GM12874 (cell line): ENCODE results near the gene DLG2.

Source experiments
- TF ChIP-seq, protein P1 (sequence below): IDR thresholded peaks from 2 replicates; pipeline ENCODE4 v1.5.1; 2011; ENCODE audit warnings: low read depth, mild to moderate bottlenecking, control low read depth, low read length, moderate library complexity; ENCODE audit not compliant: insufficient read depth

Gene DLG2

DNA sequence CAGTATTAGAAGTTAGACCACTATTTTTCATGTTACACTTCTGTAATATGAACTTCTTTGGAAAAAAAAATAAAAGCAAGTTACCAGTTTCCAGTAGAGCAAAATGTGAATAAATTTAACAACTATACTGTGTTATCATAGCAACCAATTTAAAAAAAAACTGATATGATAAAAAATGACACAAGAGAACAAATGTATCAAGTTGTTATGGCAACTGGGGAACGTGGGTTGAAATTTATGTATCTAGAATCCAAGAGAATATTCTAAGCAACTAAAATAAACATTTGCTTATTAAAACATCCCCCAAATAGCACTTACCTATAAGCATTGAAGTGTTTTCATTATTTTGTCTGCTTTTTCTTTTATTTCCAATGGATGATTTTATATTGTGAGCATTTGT is 442.4 kb downstream of the DLG2 start:
- TF ChIP-seq, protein P1, sequence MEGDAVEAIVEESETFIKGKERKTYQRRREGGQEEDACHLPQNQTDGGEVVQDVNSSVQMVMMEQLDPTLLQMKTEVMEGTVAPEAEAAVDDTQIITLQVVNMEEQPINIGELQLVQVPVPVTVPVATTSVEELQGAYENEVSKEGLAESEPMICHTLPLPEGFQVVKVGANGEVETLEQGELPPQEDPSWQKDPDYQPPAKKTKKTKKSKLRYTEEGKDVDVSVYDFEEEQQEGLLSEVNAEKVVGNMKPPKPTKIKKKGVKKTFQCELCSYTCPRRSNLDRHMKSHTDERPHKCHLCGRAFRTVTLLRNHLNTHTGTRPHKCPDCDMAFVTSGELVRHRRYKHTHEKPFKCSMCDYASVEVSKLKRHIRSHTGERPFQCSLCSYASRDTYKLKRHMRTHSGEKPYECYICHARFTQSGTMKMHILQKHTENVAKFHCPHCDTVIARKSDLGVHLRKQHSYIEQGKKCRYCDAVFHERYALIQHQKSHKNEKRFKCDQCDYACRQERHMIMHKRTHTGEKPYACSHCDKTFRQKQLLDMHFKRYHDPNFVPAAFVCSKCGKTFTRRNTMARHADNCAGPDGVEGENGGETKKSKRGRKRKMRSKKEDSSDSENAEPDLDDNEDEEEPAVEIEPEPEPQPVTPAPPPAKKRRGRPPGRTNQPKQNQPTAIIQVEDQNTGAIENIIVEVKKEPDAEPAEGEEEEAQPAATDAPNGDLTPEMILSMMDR, result no peak

DNA sequence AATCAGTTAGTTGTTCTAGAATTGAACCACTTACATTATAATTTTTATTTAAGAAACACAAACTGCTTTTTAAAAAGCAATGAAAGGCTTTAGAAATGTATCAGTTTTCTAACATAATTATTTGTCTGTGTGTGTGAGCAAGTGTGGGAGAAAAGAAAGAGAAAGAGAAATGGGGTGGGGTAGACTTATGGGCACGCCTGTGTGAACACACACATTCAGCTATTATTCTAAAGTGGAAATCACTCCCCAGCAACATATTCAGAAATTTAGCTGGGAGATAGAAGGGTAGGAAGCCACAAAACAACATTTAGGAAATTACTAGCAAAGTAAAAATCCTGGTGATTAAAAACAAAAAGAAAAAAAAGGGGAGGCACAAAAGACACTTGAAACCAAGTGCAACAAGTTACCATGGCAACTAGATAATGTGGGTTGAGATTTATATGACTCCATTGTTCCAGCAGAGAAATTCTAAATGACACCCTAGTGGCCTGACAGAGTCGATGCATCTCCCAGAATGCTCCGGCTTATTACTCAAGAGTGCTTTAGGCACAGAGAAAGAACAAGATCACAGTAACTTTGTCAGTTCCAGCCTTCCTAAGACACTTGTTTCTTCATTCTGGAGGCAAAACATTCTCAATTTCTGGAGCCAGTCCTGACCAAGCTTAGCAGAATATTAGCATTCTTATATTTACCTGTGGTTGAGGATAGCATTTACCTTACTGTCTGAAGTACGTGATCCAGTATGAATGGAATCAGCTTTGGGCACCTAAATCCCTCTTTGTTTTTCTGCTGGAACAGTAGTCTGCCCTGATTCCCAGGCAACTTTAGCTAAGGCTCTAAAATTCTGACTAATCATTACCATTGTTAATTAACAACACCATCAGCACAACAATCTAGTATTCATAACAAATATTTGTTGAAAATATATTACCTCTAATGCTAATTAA is 444.4 kb downstream of the DLG2 start:
- TF ChIP-seq, protein P1, result peak; percentile 45; the same call in 1 of the 2 replicates

DNA sequence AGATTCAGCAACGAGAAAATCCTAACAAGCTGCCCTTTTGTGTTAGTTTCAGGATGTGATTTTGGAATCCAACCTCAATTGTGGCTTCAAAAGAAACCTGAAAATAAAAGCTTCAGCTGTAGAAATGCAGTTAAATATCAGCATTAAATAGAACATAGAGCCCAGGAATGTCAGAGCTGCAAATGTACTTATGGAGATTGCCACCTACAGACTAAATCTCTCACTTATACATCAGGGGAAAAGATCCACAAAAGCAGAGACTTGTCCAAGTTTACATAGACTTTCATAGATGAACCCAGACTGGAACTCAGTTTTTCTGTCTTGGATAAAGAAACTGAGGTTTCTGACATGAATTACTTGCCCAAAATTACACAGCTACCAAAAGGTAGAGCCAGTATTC is 446.6 kb downstream of the DLG2 start:
- TF ChIP-seq, protein P1, result no peak

DNA sequence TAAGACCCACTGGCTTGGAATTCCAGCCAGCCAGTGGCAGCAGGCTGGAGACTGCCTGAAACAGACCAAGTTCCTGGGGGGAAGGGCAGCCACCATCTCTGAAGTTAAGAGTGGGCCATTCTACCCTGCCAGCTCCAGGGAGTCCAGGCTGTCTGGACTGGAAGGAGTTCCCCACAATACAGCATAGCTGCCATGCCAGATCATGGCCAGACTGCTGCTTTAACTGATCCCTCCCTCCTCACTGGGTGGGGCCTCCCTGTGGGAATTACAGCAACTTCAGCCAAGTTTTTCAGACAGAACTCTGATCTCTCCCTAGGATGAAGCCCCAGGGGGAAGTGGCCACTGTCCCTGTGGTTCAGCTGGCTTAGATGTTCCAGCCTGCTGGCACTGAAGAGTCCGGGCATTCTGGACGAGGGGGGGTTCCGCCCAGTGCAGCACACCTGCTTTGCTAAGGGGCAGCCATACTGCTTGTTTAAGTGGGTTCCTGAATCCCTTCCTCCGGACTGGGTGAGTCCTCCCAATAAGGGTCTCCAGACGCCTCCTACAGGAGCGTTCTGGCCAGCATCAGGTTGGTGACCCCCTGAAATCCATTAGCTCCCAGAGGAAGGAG is 455.4 kb downstream of the DLG2 start:
- TF ChIP-seq, protein P1, result no peak

DNA sequence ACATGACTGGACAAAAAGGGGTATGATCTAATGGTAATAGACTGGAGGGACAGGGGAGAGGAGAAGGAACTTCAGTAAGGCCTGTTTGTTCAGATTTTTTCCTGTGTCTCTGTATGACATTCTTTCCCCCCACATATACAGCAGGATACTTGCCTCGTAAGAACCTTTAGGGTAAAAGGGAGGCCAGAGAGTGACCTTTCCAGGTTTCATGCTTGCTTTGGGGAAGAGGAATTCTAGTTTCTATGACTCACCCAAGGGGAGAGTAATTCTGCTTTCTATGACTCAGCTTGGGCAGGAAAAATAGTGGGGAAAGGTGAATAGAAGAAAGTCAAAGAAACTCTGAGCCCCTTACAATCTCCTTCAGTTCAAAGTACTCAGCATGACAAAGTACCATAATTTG is 457.0 kb downstream of the DLG2 start:
- TF ChIP-seq, protein P1, result no peak

DNA sequence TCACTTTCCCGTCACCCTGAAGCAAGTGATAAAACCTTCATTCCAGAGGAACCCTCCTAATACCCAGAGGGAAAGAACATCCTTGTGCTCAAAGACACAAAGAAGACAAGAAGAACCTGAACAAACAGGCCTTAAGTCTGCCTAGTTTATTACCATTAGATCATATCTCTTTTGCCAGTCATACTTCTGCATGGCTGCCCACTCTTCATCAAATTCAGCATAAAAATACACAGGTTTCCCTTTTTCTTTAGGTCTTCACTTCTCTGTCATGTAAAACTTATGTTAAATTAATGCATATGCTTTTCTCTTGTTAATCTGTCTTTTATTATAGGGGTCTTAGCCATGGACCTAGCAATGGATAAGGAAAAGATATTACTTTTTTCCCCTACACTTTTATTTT is 459.7 kb downstream of the DLG2 start:
- TF ChIP-seq, protein P1, result no peak

DNA sequence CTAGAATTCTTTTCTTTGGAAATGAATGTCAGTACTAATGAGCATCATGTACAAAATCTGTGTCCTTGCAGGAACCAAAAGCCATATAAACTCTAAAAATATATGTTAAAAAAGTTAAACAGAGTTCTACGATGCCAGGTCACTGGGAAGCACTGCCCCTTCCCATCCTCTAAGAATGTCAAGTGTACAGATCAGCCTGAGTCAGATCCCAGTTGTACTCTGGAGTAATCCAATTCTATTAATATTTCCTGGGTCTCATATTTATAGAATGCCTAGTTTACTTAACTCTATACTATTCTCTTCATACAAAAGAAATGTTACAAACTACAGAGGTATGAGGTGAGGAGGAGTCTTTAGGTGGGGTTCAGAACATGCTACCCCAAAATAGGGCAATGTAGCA is 460.1 kb downstream of the DLG2 start:
- TF ChIP-seq, protein P1, result no peak
